Left cardiac atrium (tissue), 4 donors: ENCODE measurements around the gene MICALL2. TPM values are rescaled to one million over a fixed set of nuclear protein-coding genes. Genes with fewer than 3 reads are reported as not detected.

Experiments
- ATAC-seq, 2 donors: fragments of 200-7000 bp; cut with Tn5 transposase; one replicate each; pipeline ENCODE4 v1.9.1; 2020; ENCODE audit warnings: mild to moderate bottlenecking in 2 of 2, moderate library complexity in 2 of 2
- DNase-seq: peaks from one replicate; pipeline ENCODE4 v3.0.0-alpha.2; 2020
- intact Hi-C, 2 donors: fragments of 100-400 bp; cut with DNase I; formaldehyde crosslinking; loops; one replicate each; pipeline versions ENCODE4 v1.14.1 to v1.15.1; 2022 to 2023
- total RNA-seq, 2 donors: library from RNA; stranded (reverse); fragmentation: NEBNext Ultra II Directional; extraction: Animal tissue kit (Norgen Biotek cat#: 25700); gene quantifications; one replicate each; pipeline ENCODE4 v1.2.1, GENCODE V29; 2021
- donor health status: DM: no; HTN: yes; CAD: no.
- donor health status: DM: no; HTN: yes; CAD: no; lungs with severe emphysema.
- donor health status: DM: yes; HTN: yes; CAD: no.
- donor health status: Dilated cardiomyopathy.

MICALL2 gene
- total RNA-seq, 2 donors from 2014 or later: 9.9 to 21.8 TPM

GRCh38 chr7:1426474-1426873, 32.8 kb downstream of the MICALL2 start:
- DNase-seq (no peak), ATAC-seq (no peak)
- intact Hi-C loops: loop anchor here in 1 of 2 donors (2.0 kb wide), 1 partner anchor 48 kb away; no protein-coding TSS in a partner anchor

GRCh38 chr7:1425292-1426136, 33.8 kb downstream of the MICALL2 start:
- no peak for DNase-seq
- intact Hi-C loops: loop anchor here in 1 of 2 donors (2.0 kb wide), 1 partner anchor 49 kb away; no protein-coding TSS in a partner anchor
- no peak for ATAC-seq

GRCh38 chr7:1424041-1424440, 35.2 kb downstream of the MICALL2 start:
- intact Hi-C loops: no loop called here
- ATAC-seq: no peak
- DNase-seq: no peak

- intact Hi-C loops: no loop called here
- DNase-seq (no peak), ATAC-seq (no peak)
Measured at GRCh38 chr7:1423264-1423811, 35.9 kb downstream of the MICALL2 start.

DNA sequence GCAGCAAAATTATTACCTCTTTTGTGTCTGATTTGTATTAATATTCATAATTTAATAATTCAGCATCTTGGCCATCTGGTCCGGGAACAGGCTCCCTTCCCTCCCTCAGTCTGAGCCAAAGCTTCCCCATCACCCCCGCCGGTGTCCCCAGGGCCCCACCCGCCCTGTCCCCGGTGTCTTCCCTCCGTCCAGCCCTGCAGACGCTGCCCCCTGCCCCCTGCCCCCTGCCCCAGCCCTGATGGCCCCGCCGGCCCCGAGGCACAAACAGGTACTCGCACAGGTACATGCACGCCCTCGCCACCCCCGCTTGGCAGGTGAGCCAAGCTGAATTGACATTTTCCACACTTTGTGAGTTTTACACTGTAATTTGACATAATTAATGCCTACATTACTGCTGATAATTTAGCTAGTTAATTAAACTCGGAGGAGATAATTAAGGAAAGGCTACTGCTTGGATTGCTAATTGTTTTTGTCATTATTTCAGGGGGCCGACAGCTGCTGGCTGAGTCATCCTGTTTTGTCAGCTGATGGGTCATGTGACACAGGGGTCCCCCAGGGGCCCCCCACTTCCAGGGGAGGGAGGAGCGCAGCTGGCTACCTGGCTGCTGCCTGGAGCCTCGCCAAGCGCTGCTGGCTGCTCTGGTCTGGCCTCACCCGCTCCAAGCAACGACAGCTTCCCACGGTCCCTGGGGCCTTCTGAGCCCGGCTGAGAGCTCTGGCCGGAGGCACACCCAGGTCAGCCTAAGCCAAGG, 36.6 kb downstream of the MICALL2 start:
- intact Hi-C loops: no loop called here
- ATAC-seq (no peak), DNase-seq (no peak)

- ATAC-seq: no peak
- intact Hi-C loops: no loop called here
- DNase-seq: no peak
Measured at GRCh38 chr7:1421946-1422345, 37.3 kb downstream of the MICALL2 start.

DNA sequence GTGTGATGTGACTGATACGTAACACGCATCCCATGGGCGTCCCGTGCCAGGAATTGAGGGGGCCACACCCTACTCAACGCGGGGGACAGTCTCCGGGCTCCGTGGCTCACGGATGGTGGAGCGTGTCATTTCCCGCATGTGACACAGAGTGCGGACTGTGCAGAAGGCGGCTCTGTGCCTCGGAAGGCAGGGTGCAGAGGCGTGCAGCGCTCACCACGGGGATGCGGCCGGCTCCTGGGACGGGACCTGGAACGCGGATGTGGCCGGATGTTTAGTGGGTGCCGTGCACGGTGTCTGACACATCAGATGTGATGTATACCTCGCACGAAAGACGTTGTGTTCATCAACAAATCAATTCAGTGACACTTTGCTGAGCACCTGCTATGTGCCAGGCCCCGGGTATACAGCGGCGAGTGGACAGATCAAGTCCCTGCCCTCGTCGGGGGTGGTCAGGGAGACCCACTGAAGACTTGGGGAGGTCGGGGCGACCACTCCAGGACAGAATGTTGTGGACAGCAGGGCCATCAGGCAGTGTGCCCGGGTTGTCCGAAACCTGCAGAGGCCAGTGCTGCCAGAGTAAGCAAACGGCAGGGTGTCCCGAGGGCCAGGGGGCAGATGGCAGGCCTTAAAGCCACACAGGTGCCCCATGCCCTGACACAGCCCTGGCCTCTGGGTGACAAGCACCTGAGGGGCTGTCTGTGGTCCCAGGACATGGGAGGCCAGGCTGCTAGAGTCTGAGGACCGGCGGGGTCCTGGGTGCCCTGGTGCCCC, 38.1 kb downstream of the MICALL2 start:
- ATAC-seq (no peak), DNase-seq (no peak)
- intact Hi-C loops: no loop called here

DNA sequence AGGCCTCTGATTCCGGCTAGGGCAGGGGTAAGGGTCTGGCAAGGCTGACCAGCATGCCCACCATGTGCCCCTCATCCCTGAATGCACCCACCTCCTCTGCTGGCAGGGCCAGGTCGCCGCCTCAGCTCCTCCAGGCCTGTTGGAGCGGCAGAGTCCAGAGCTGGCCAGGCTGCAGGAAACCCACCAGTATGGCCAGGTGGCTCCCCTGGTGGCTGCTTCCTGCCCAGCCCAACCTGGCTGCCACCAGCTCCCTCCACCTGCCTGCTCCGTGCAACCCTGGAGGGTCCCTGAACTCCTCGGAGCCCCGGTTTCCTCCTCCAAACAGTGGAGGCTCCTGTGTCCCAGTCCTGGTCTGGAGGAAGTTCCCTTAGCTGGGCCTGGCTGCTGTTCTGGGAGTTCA, 39.6 kb downstream of the MICALL2 start:
- no peak for DNase-seq
- intact Hi-C loops: loop anchor here in 1 of 2 donors (10.0 kb wide), 2 partner anchors 195 to 225 kb away; no protein-coding TSS in a partner anchor
- ATAC-seq: no peak

GRCh38 chr7:1419310-1419634, 40.0 kb downstream of the MICALL2 start:
- intact Hi-C loops: loop anchor here in 1 of 2 donors (10.0 kb wide), 2 partner anchors 194 to 224 kb away; no protein-coding TSS in a partner anchor
- no peak for DNase-seq
- no peak for ATAC-seq

GRCh38 chr7:1418505-1419309, 40.6 kb downstream of the MICALL2 start:
- intact Hi-C loops: loop anchor here in 1 of 2 donors (10.0 kb wide), 2 partner anchors 194 to 224 kb away; no protein-coding TSS in a partner anchor
- DNase-seq (no peak), ATAC-seq (no peak)

DNA sequence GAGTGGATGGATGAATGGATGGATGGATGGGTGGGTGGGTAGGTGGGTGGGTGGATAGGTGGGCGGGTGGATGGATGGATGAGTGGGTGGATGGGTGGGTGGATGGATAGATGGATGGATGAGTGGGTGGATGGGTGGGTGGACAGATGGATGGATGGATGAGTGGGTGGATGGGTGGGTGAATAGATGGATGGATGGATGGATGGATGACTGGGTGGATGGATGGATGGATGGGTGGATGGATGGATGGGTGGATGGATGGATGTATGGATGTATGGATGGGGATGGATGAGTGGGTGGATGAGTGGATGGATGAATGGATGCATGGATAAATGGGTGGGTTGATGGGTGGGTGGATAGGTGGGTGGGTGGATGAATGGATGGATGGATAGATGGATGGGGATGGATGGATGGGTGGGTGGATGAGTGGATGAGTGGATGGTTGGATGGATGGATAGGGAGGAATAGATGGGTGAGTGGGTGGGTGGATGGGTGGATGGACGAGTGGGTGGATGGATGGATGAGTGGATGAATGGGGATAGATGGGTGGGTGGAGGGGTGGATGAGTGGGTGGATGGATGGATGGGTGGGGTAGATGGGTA, 43.8 kb downstream of the MICALL2 start:
- ATAC-seq: no peak
- no peak for DNase-seq
- intact Hi-C loops: loop anchor here in 1 of 2 donors (10.0 kb wide), 2 partner anchors 191 to 221 kb away; no protein-coding TSS in a partner anchor

GRCh38 chr7:1413936-1414639, 45.2 kb downstream of the MICALL2 start:
- intact Hi-C loops: loop anchor here (5.0 to 10.0 kb wide), 3 partner anchors 189 to 222 kb away; no protein-coding TSS in a partner anchor
- DNase-seq: no peak

GRCh38 chr7:1412322-1413261, 46.7 kb downstream of the MICALL2 start:
- ATAC-seq: peak; percentile 92 to 94
- intact Hi-C loops: loop anchor here (5.0 to 10.0 kb wide), 3 partner anchors 188 to 220 kb away; no protein-coding TSS in a partner anchor
- DNase-seq: peak; percentile 84

More at GRCh38 chr7:1413936-1414639, 45.2 kb downstream of the MICALL2 start:
- no peak for ATAC-seq

- ATAC-seq (no peak), DNase-seq (no peak)
- intact Hi-C loops: loop anchor here (5.0 to 10.0 kb wide), 3 partner anchors 187 to 219 kb away; no protein-coding TSS in a partner anchor
Measured at GRCh38 chr7:1411414-1411813, 47.9 kb downstream of the MICALL2 start.

DNA sequence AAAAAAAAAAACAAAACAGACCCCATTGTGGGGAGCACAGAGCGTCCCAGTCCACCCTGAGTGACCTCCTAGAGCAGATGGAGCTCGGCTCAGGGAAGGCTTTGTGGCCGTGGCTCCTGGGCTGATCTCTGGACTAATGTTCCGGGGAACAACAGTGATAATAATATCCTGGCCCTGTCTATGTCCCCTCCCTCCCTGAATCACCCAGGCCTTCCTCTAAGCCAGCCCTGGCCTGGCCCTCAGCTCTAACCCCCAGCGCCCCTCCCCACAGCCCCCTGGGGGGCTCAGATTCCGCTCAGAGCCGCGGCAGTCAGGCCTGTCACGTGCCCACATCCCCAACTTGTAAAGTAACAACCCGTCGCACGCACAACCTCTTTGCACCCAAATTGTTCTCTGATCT, 48.3 kb downstream of the MICALL2 start:
- ATAC-seq (no peak), DNase-seq (no peak)
- intact Hi-C loops: loop anchor here (5.0 to 10.0 kb wide), 3 partner anchors 186 to 219 kb away; no protein-coding TSS in a partner anchor

DNA sequence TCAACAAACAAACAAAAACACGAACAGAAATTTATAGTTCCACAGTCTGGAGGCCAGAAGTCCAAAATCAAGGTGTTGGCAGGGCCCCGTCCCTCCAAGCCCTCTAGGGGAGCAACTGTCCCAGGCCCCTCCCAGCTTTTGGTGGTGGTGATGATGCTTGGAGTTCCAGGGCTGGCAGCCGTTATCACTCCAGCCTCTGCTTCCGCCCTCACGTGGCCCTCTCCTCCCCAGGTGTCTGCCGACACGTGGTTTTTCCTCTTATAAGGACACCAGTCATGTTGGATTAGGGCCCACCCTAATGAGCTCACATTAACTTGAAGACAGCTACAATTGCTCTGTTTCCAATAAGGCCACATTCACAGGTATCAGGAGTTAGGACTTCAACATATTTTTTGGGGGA, 49.7 kb downstream of the MICALL2 start:
- ATAC-seq (no peak), DNase-seq (no peak)

More for the DNA sequence above, 49.7 kb downstream of the MICALL2 start:
- intact Hi-C loops: no loop called here
